ENCODE data around the gene PPA1.
"Not testable (repeated sequence)": the region's sequence is repeated elsewhere in the genome, so short reads cannot be mapped to it uniquely, and the experiment has no call there.

PPA1 gene

GRCh38 chr10:70239077-70239976 is 6.1 kb upstream of the PPA1 start:
- H3K4me1 Mint-ChIP-seq (ENCODE audit: low read depth); H3K4me3 Mint-ChIP-seq; H3K9me3 Mint-ChIP-seq; H3K27ac Mint-ChIP-seq; H3K36me3 Mint-ChIP-seq (ENCODE audit: low read depth); H3K27me3 Mint-ChIP-seq (ENCODE audit: low read depth): not testable (repeated sequence)

- not testable (repeated sequence) for H3K27me3 Mint-ChIP-seq (ENCODE audit: low read depth); H3K4me3 Mint-ChIP-seq; H3K27ac Mint-ChIP-seq; H3K4me1 Mint-ChIP-seq (ENCODE audit: low read depth); H3K9me3 Mint-ChIP-seq; H3K36me3 Mint-ChIP-seq (ENCODE audit: low read depth)
Measured at GRCh38 chr10:70237958-70238536, 4.8 kb upstream of the PPA1 start.

- Mint-ChIP-seq H3K4me3 (peak overlapping the region; percentile 17), H3K27me3 (ENCODE audit: low read depth) (no peaks in the 10 kb centered on the region), H3K36me3 (ENCODE audit: low read depth) (peaks cover 4% of the 10 kb centered on the region), H3K27ac (peak overlapping the region; percentile 52), H3K4me1 (ENCODE audit: low read depth) (peaks cover 20% of the 10 kb centered on the region), H3K9me3 (peaks cover 3% of the 10 kb centered on the region)
Measured at GRCh38 chr10:70234668-70235447, 1.6 kb upstream of the PPA1 start.

GRCh38 chr10:70233939-70234300 is 691 bp upstream of the PPA1 start:
- H3K9me3 Mint-ChIP-seq, result peaks cover 3% of the 10 kb centered on the region

GRCh38 chr10:70232859-70233108 is 445 bp downstream of the PPA1 start:
- Mint-ChIP-seq H3K9me3 (peaks cover 3% of the 10 kb centered on the region), H3K27me3 (ENCODE audit: low read depth) (no peaks in the 10 kb centered on the region), H3K4me1 (ENCODE audit: low read depth) (peaks cover 36% of the 10 kb centered on the region), H3K4me3 (peak overlapping the region; percentile 91), H3K27ac (peak overlapping the region; percentile 82), H3K36me3 (ENCODE audit: low read depth) (peaks cover 7% of the 10 kb centered on the region)

More at GRCh38 chr10:70233939-70234300, 691 bp upstream of the PPA1 start:
- H3K4me3 Mint-ChIP-seq, result peak overlapping the region; percentile 91
- H3K27ac Mint-ChIP-seq, result peak overlapping the region; percentile 89
- peaks cover 7% of the 10 kb centered on the region for H3K36me3 Mint-ChIP-seq (ENCODE audit: low read depth)
- no peaks in the 10 kb centered on the region for H3K27me3 Mint-ChIP-seq (ENCODE audit: low read depth)
- peaks cover 28% of the 10 kb centered on the region for H3K4me1 Mint-ChIP-seq (ENCODE audit: low read depth)

- peaks cover 2% of the 10 kb centered on the region for H3K9me3 Mint-ChIP-seq
- H3K27ac Mint-ChIP-seq, result peak overlapping the region; percentile 82
- H3K27me3 Mint-ChIP-seq (ENCODE audit: low read depth), result no peaks in the 10 kb centered on the region
- H3K36me3 Mint-ChIP-seq (ENCODE audit: low read depth), result peaks cover 7% of the 10 kb centered on the region
- H3K4me3 Mint-ChIP-seq, result peak overlapping the region; percentile 91
- H3K4me1 Mint-ChIP-seq (ENCODE audit: low read depth), result peaks cover 36% of the 10 kb centered on the region
Measured at GRCh38 chr10:70232155-70232858, 922 bp downstream of the PPA1 start.

GRCh38 chr10:70228491-70228890 is 4.7 kb downstream of the PPA1 start:
- Mint-ChIP-seq H3K27ac (no peak overlapping the region), H3K27me3 (ENCODE audit: low read depth) (no peaks in the 10 kb centered on the region), H3K4me3 (no peak overlapping the region), H3K4me1 (ENCODE audit: low read depth) (peaks cover 39% of the 10 kb centered on the region), H3K9me3 (no peaks in the 10 kb centered on the region), H3K36me3 (ENCODE audit: low read depth) (peaks cover 13% of the 10 kb centered on the region)

GRCh38 chr10:70227548-70228320 is 5.5 kb downstream of the PPA1 start:
- peaks cover 39% of the 10 kb centered on the region for H3K4me1 Mint-ChIP-seq (ENCODE audit: low read depth)
- H3K27me3 Mint-ChIP-seq (ENCODE audit: low read depth), result no peaks in the 10 kb centered on the region
- H3K9me3 Mint-ChIP-seq, result no peaks in the 10 kb centered on the region
- no peak overlapping the region for H3K27ac Mint-ChIP-seq
- no peak overlapping the region for H3K4me3 Mint-ChIP-seq
- H3K36me3 Mint-ChIP-seq (ENCODE audit: low read depth), result peaks cover 16% of the 10 kb centered on the region

- H3K36me3 Mint-ChIP-seq (ENCODE audit: low read depth), result peaks cover 16% of the 10 kb centered on the region
- H3K27me3 Mint-ChIP-seq (ENCODE audit: low read depth), result no peaks in the 10 kb centered on the region
- peaks cover 27% of the 10 kb centered on the region for H3K4me1 Mint-ChIP-seq (ENCODE audit: low read depth)
- no peaks in the 10 kb centered on the region for H3K9me3 Mint-ChIP-seq
- H3K4me3 Mint-ChIP-seq, result no peak overlapping the region
- no peak overlapping the region for H3K27ac Mint-ChIP-seq
Measured at GRCh38 chr10:70223728-70224127, 9.5 kb downstream of the PPA1 start.

GRCh38 chr10:70222811-70223447 is 10.3 kb downstream of the PPA1 start:
- not testable (repeated sequence) for H3K27me3 Mint-ChIP-seq (ENCODE audit: low read depth); H3K9me3 Mint-ChIP-seq; H3K4me3 Mint-ChIP-seq
- H3K27ac Mint-ChIP-seq, result peak overlapping the region; percentile 31
- H3K36me3 Mint-ChIP-seq (ENCODE audit: low read depth), result peaks cover 20% of the 10 kb centered on the region
- peaks cover 25% of the 10 kb centered on the region for H3K4me1 Mint-ChIP-seq (ENCODE audit: low read depth)

- H3K4me3 Mint-ChIP-seq, result no peak overlapping the region
- no peak overlapping the region for H3K27ac Mint-ChIP-seq
Measured at GRCh38 chr10:70222340-70222794, 10.9 kb downstream of the PPA1 start.

GRCh38 chr10:70221030-70221429 is 12.2 kb downstream of the PPA1 start:
- H3K9me3 Mint-ChIP-seq, result no peaks in the 10 kb centered on the region
- H3K4me3 Mint-ChIP-seq, result peak overlapping the region; percentile 62
- H3K36me3 Mint-ChIP-seq (ENCODE audit: low read depth), result peaks cover 19% of the 10 kb centered on the region
- H3K4me1 Mint-ChIP-seq (ENCODE audit: low read depth), result peaks cover 18% of the 10 kb centered on the region
- H3K27ac Mint-ChIP-seq, result peak overlapping the region; percentile 75
- H3K27me3 Mint-ChIP-seq (ENCODE audit: low read depth), result no peaks in the 10 kb centered on the region

More at GRCh38 chr10:70222340-70222794, 10.9 kb downstream of the PPA1 start:
- Mint-ChIP-seq H3K36me3 (ENCODE audit: low read depth) (peaks cover 20% of the 10 kb centered on the region), H3K9me3 (no peaks in the 10 kb centered on the region), H3K27me3 (ENCODE audit: low read depth) (no peaks in the 10 kb centered on the region), H3K4me1 (ENCODE audit: low read depth) (peaks cover 24% of the 10 kb centered on the region)

GRCh38 chr10:70212879-70213278 is 20.4 kb downstream of the PPA1 start:
- Mint-ChIP-seq H3K27ac (no peak overlapping the region), H3K27me3 (ENCODE audit: low read depth) (no peaks in the 10 kb centered on the region), H3K4me1 (ENCODE audit: low read depth) (no peaks in the 10 kb centered on the region), H3K9me3 (no peaks in the 10 kb centered on the region), H3K4me3 (no peak overlapping the region), H3K36me3 (ENCODE audit: low read depth) (peaks cover 20% of the 10 kb centered on the region)

All from T-helper 1 cell treated with Interleukin-12 subunit alpha and Interleukin-12 subunit beta and Interleukin-4 antibody, amounts not matched to agents 30 μg/mL and 1 μg/mL, for 36 hours (primary cell).